ENCODE results near the gene TBC1D12. TPM values are rescaled to one million over a fixed set of nuclear protein-coding genes. Genes with fewer than 3 reads are reported as not detected.
"Not testable (repeated sequence)": the region's sequence is repeated elsewhere in the genome, so short reads cannot be mapped to it uniquely, and the experiment has no call there.

TBC1D12 gene
- total and polyA plus RNA-seq, 2 donors (not counting 3 experiments of a cell fraction or from before 2014, with no cell fraction given): 2.9 to 7.3 TPM

GRCh38 chr10:94383530-94383929 is 18.8 kb upstream of the TBC1D12 start:
- no peak overlapping the region for H3K4me3 ChIP-seq (replicated peaks in 1 of 3; ENCODE audit: insufficient read depth in 1 of 3, low read depth in 1 of 3, low read length in 3 of 3)
- no peaks in the 10 kb centered on the region for H3K27me3 ChIP-seq (ENCODE audit: control insufficient read depth in 2 of 2, insufficient read depth in 2 of 2, low read length in 2 of 2)
- dilution Hi-C loops (cut with MboI; ENCODE audit: extremely low pct_ligation_motif_present, low sequenced_read_pairs): no loop called here
- TF ChIP-seq FOS (IDR thresholded peaks at IDR 0.05; ENCODE audit: borderline replicate concordance, insufficient read depth, low read length): no peak
- TF ChIP-seq CTCF (IDR thresholded peaks at IDR 0.05; ENCODE audit: extremely low read depth in 1 of 2, insufficient read depth in 1 of 2, low read depth in 1 of 2, low read length in 2 of 2): no peak
- no peak for TF ChIP-seq EZH2 (IDR thresholded peaks at IDR 0.05; ENCODE audit: borderline replicate concordance, low read depth, low read length, severe bottlenecking)
- no peak for TF ChIP-seq POLR2A (IDR thresholded peaks at IDR 0.05; ENCODE audit: low read depth, low read length)
- TF ChIP-seq MYC (IDR thresholded peaks at IDR 0.05; ENCODE audit: low read depth, low read length): no peak
- TF ChIP-seq, protein P1, sequence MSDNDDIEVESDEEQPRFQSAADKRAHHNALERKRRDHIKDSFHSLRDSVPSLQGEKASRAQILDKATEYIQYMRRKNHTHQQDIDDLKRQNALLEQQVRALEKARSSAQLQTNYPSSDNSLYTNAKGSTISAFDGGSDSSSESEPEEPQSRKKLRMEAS (IDR thresholded peaks at IDR 0.05; ENCODE audit: insufficient read depth, insufficient read length): no peak
- no peak for TF ChIP-seq POLR2AphosphoS5 (IDR thresholded peaks at IDR 0.05; ENCODE audit: insufficient read depth, low read depth, low read length)
- TF ChIP-seq JUN (IDR thresholded peaks at IDR 0.05; ENCODE audit: borderline replicate concordance, insufficient read depth, insufficient read length, low read depth): no peak
- TF ChIP-seq GATA2 (IDR thresholded peaks at IDR 0.05; ENCODE audit: insufficient read depth, insufficient read length, low read depth, low read length): no peak
- DNase-seq (ENCODE audit: low read depth, low spot score): no peak
- no peaks in the 10 kb centered on the region for H4K20me1 ChIP-seq (replicated peaks; ENCODE audit: control insufficient read depth, extremely low read depth, insufficient read depth, low read length)
- no peaks in the 10 kb centered on the region for H3K79me2 ChIP-seq (ENCODE audit: control insufficient read depth, insufficient read depth, low read length)
- no peaks in the 10 kb centered on the region for H3K36me3 ChIP-seq (ENCODE audit: control insufficient read depth in 2 of 2, extremely low read depth in 1 of 2, insufficient read depth in 2 of 2, low read length in 2 of 2)
- no peaks in the 10 kb centered on the region for H3K9me1 ChIP-seq (replicated peaks; ENCODE audit: control insufficient read depth, extremely low read depth, insufficient read depth, low read length)
- no peak overlapping the region for H2AFZ ChIP-seq (ENCODE audit: low read depth, low read length)
- no peaks in the 10 kb centered on the region for H3K9me3 ChIP-seq (replicated peaks; ENCODE audit: control insufficient read depth, insufficient read depth, low read length)
- POLR2A ChIA-PET: no interaction called here
- intact Hi-C loops (cut with micrococcal nuclease): no loop called here
- BruUV-seq (replicated peaks): no TSS peak
- H3K9ac ChIP-seq (replicated peaks; ENCODE audit: extremely low read depth, insufficient read depth, low read length): no peak overlapping the region
- FAIRE-seq: no peak
- no peak overlapping the region for H3K27ac ChIP-seq (ENCODE audit: insufficient read depth, low read depth, low read length)
- no peaks in the 10 kb centered on the region for H3K4me1 ChIP-seq (ENCODE audit: control insufficient read depth, extremely low read depth, insufficient read depth, low read length)
- H3K4me2 ChIP-seq (ENCODE audit: insufficient read depth, low read length): no peak overlapping the region
- CTCF ChIA-PET: interaction anchor here (0.9 to 2.3 kb wide), 2 partner anchors 20 to 60 kb away, joined by 3 to 15 read pairs; no protein-coding TSS in a partner anchor

DNA sequence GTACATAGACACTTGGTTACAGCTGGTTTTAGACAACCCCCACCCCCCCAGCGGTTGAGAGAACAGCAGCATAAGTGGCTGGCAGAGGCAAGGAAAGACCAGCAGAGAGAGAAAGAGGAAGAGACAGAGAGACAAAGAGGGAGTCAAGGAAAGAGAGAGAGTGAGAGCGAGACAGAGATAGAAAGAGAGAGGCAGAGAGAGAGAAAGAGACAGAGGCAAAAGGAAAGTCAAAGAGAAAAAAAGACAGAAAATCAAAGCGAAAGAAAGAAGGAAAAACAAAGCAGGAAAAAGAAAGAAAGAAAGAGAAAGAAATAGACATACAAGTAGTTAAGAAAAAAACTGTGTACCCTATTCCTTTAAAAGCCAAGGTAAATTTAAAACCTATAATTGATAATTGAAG is 16.6 kb upstream of the TBC1D12 start:
- intact Hi-C loops (cut with micrococcal nuclease); FAIRE-seq; BruUV-seq (replicated peaks); CTCF ChIA-PET; H2AFZ ChIP-seq (ENCODE audit: low read depth, low read length); dilution Hi-C loops (cut with MboI; ENCODE audit: extremely low pct_ligation_motif_present, low sequenced_read_pairs); H3K4me2 ChIP-seq (ENCODE audit: insufficient read depth, low read length); POLR2A ChIA-PET; H3K79me2 ChIP-seq (ENCODE audit: control insufficient read depth, insufficient read depth, low read length); DNase-seq (ENCODE audit: low read depth, low spot score); H3K4me3 ChIP-seq (replicated peaks in 1 of 3; ENCODE audit: insufficient read depth in 1 of 3, low read depth in 1 of 3, low read length in 3 of 3); H3K27me3 ChIP-seq (ENCODE audit: control insufficient read depth in 2 of 2, insufficient read depth in 2 of 2, low read length in 2 of 2); H3K36me3 ChIP-seq (ENCODE audit: control insufficient read depth in 2 of 2, extremely low read depth in 1 of 2, insufficient read depth in 2 of 2, low read length in 2 of 2); H4K20me1 ChIP-seq (replicated peaks; ENCODE audit: control insufficient read depth, extremely low read depth, insufficient read depth, low read length); H3K9ac ChIP-seq (replicated peaks; ENCODE audit: extremely low read depth, insufficient read depth, low read length); H3K27ac ChIP-seq (ENCODE audit: insufficient read depth, low read depth, low read length); H3K4me1 ChIP-seq (ENCODE audit: control insufficient read depth, extremely low read depth, insufficient read depth, low read length); H3K9me1 ChIP-seq (replicated peaks; ENCODE audit: control insufficient read depth, extremely low read depth, insufficient read depth, low read length); H3K9me3 ChIP-seq (replicated peaks; ENCODE audit: control insufficient read depth, insufficient read depth, low read length): not testable (repeated sequence)

DNA sequence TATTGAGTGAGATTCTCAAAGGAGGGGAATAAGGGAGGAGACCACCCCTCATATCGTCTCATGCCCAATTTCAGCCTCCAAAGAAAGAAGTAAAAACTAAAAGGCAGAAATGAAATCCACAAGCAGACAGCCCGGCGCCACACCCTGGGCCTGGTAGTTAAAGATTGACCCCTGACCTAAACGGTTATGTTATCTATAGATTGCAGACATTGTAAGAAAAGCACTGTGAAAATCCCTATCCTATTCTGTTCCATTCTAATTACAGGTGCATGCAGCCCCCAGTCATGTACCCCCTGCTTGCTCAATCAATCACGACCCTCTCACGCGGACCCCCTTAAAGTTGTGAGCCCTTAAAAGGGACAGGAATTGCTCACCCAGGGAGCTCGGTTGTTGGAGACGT is 10.2 kb upstream of the TBC1D12 start:
- H3K79me2 ChIP-seq (ENCODE audit: control insufficient read depth, insufficient read depth, low read length); H3K4me3 ChIP-seq (replicated peaks in 1 of 3; ENCODE audit: insufficient read depth in 1 of 3, low read depth in 1 of 3, low read length in 3 of 3); dilution Hi-C loops (cut with MboI; ENCODE audit: extremely low pct_ligation_motif_present, low sequenced_read_pairs); H3K36me3 ChIP-seq (ENCODE audit: control insufficient read depth in 2 of 2, extremely low read depth in 1 of 2, insufficient read depth in 2 of 2, low read length in 2 of 2); H3K27ac ChIP-seq (ENCODE audit: insufficient read depth, low read depth, low read length); H4K20me1 ChIP-seq (replicated peaks; ENCODE audit: control insufficient read depth, extremely low read depth, insufficient read depth, low read length); H2AFZ ChIP-seq (ENCODE audit: low read depth, low read length); H3K9me1 ChIP-seq (replicated peaks; ENCODE audit: control insufficient read depth, extremely low read depth, insufficient read depth, low read length); FAIRE-seq; H3K9me3 ChIP-seq (replicated peaks; ENCODE audit: control insufficient read depth, insufficient read depth, low read length); BruUV-seq (replicated peaks); H3K27me3 ChIP-seq (ENCODE audit: control insufficient read depth in 2 of 2, insufficient read depth in 2 of 2, low read length in 2 of 2); intact Hi-C loops (cut with micrococcal nuclease); DNase-seq (ENCODE audit: low read depth, low spot score); H3K4me1 ChIP-seq (ENCODE audit: control insufficient read depth, extremely low read depth, insufficient read depth, low read length); H3K4me2 ChIP-seq (ENCODE audit: insufficient read depth, low read length); H3K9ac ChIP-seq (replicated peaks; ENCODE audit: extremely low read depth, insufficient read depth, low read length); POLR2A ChIA-PET: not testable (repeated sequence)
- CTCF ChIA-PET: interaction anchor here (1.0 to 1.7 kb wide), 2 partner anchors 10 to 52 kb away, joined by 4 to 5 read pairs; partner anchors contain the start of gene TBC1D12

All from endothelial cell of umbilical vein (primary cell).